ENCODE results near the gene SOCS3.

DNA sequence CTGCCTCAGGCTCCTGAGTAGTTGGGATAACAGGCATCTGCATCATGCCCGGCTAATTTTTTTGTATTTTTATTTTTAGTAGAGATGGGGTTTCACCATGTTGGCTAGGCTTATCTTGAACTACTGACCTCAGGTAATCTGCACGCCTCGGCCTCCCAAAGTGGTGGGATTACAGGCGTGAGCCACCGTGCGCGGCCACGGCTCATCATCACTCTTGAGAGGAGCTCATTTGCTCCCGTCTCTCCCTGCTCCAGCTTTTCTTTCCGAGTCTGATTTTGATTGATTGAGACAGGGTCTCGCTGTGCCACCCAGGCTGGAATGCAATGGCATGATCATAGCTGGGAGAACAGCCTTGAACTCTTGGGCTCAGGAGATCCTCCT lies 31.2 kb upstream of the SOCS3 start:
- TF ChIP-seq, protein P1, sequence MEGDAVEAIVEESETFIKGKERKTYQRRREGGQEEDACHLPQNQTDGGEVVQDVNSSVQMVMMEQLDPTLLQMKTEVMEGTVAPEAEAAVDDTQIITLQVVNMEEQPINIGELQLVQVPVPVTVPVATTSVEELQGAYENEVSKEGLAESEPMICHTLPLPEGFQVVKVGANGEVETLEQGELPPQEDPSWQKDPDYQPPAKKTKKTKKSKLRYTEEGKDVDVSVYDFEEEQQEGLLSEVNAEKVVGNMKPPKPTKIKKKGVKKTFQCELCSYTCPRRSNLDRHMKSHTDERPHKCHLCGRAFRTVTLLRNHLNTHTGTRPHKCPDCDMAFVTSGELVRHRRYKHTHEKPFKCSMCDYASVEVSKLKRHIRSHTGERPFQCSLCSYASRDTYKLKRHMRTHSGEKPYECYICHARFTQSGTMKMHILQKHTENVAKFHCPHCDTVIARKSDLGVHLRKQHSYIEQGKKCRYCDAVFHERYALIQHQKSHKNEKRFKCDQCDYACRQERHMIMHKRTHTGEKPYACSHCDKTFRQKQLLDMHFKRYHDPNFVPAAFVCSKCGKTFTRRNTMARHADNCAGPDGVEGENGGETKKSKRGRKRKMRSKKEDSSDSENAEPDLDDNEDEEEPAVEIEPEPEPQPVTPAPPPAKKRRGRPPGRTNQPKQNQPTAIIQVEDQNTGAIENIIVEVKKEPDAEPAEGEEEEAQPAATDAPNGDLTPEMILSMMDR (IDR thresholded peaks at IDR 0.05), result no peak
- TF ChIP-seq POLR2A (IDR thresholded peaks at IDR 0.05), result no peak
- no peak for TF ChIP-seq POLR2AphosphoS5 (IDR thresholded peaks at IDR 0.05)
- TF ChIP-seq EP300 (IDR thresholded peaks at IDR 0.05), result no peak
